B cell (primary cell): Measurements from ENCODE around the gene WARS2. TPM values are rescaled to one million over a fixed set of nuclear protein-coding genes. Genes with fewer than 3 reads are reported as not detected.
"Not testable (repeated sequence)": the region's sequence is repeated elsewhere in the genome, so short reads cannot be mapped to it uniquely, and the experiment has no call there.

Source experiments
- ATAC-seq: fragments of 200-7000 bp; cut with Tn5 transposase; one replicate; pipeline ENCODE4 v1.10.0; 2021; ENCODE audit warnings: low read depth, mild to moderate bottlenecking, moderate number of reproducible peaks, moderate library complexity
- CTCF ChIA-PET: fragments of 350-600 bp; sonication (Branson Sonifier 250); formaldehyde crosslinking; loops from one replicate; lab custom pipeline; 2021; ENCODE audit warnings: antibody characterized with exemption, inconsistent platforms; lab: Charles Lee
- POLR2A ChIA-PET: fragments of 350-600 bp; sonication (Branson Sonifier 250); formaldehyde crosslinking; loops from one replicate; lab custom pipeline; 2021; ENCODE audit warnings: antibody characterized with exemption; lab: Charles Lee
- DNase-seq: peaks from one replicate; pipeline ENCODE4 v3.0.0; 2013
- H2AFZ ChIP-seq: 2 replicates; pipeline ENCODE4 v1.6.1; 2012; ENCODE audit warnings: mild to moderate bottlenecking, low read depth, low read length; ENCODE audit not compliant: insufficient read depth, poor library complexity, severe bottlenecking
- H3K27ac ChIP-seq, 2 donors: 1 replicate in 1 of 2; 2 replicates in 1 of 2; pipeline ENCODE4 v1.5.1; 2012 to 2013; ENCODE audit warnings: low read length in 2 of 2, mild to moderate bottlenecking in 2 of 2, moderate library complexity in 1 of 2
- H3K27me3 ChIP-seq, 4 experiments: fragments of 200-600 bp in 1 of 4; sonication (generic) in 1 of 4; replicated peaks in 1 of 4; 1 replicate in 2 of 4; 2 replicates in 2 of 4; pipeline versions ENCODE4 v1.6.1 to v1.7.0; 2013 to 2016; ENCODE audit warnings: low read length in 3 of 4, mild to moderate bottlenecking in 2 of 4, mixed read lengths in 1 of 4, moderate library complexity in 1 of 4; ENCODE audit not compliant: insufficient read depth in 4 of 4, control insufficient read depth in 3 of 4; ENCODE audit errors: control extremely low read depth in 1 of 4
- H3K36me3 ChIP-seq, 2 experiments: replicated peaks in 1 of 2; 1 replicate in 1 of 2; 2 replicates in 1 of 2; pipeline versions ENCODE4 v1.6.1 to v1.7.1; 2013; ENCODE audit warnings: low read length in 1 of 2; ENCODE audit not compliant: insufficient read depth in 2 of 2, control insufficient read depth in 1 of 2; ENCODE audit errors: control extremely low read depth in 1 of 2, extremely low read depth in 1 of 2
- H3K4me1 ChIP-seq, 2 donors: fragments of 200-600 bp in 1 of 2; sonication (generic) in 1 of 2; 1 replicate in 1 of 2; 2 replicates in 1 of 2; pipeline versions ENCODE4 v1.5.1 to v1.6.1; 2013 to 2017; ENCODE audit warnings: low read length in 2 of 2; ENCODE audit not compliant: control insufficient read depth in 2 of 2, insufficient read depth in 2 of 2
- H3K4me2 ChIP-seq: replicated peaks from 2 replicates; pipeline ENCODE3; 2012; ENCODE audit warnings: mild to moderate bottlenecking, low read depth, low read length; ENCODE audit not compliant: poor library complexity, severe bottlenecking
- H3K4me3 ChIP-seq, 5 experiments: fragments of 200-600 bp in 1 of 5; sonication (generic) in 1 of 5; 1 replicate in 3 of 5; 2 replicates in 2 of 5; pipeline versions ENCODE4 v1.5.1 to v1.7.0; 2011 to 2016; ENCODE audit warnings: low read length in 4 of 5, mild to moderate bottlenecking in 4 of 5, low read depth in 2 of 5, control low read depth in 1 of 5, moderate library complexity in 1 of 5; ENCODE audit not compliant: insufficient read depth in 1 of 5; ENCODE audit errors: control extremely low read depth in 1 of 5, extremely low read depth in 1 of 5
- H3K79me2 ChIP-seq: fragments of 200-600 bp; sonication (generic); one replicate; pipeline ENCODE4 v1.6.0; 2016; ENCODE audit warnings: low read length; ENCODE audit not compliant: control insufficient read depth, insufficient read depth
- H3K9ac ChIP-seq: fragments of 200-600 bp; sonication (generic); 2 replicates; pipeline ENCODE4 v1.6.1; 2017; ENCODE audit warnings: mild to moderate bottlenecking, low read length, moderate library complexity
- H3K9me3 ChIP-seq, 3 donors: one replicate each; pipeline versions ENCODE4 v1.6.1 to v1.7.1; 2013; ENCODE audit warnings: low read length in 2 of 3; ENCODE audit not compliant: control insufficient read depth in 2 of 3, insufficient read depth in 1 of 3; ENCODE audit errors: control extremely low read depth in 1 of 3
- H4K20me1 ChIP-seq: 2 replicates; pipeline ENCODE4 v1.6.0; 2012; ENCODE audit warnings: mild to moderate bottlenecking, low read length; ENCODE audit not compliant: insufficient read depth, control insufficient read depth, poor library complexity, severe bottlenecking
- H3K27ac Mint-ChIP-seq: one replicate; pipeline ENCODE4 v1.8.0; 2021; ENCODE audit warnings: mixed read lengths
- H3K27me3 Mint-ChIP-seq: one replicate; pipeline ENCODE4 v1.8.0; 2021; ENCODE audit warnings: mixed read lengths
- H3K4me1 Mint-ChIP-seq: one replicate; pipeline ENCODE4 v1.8.0; 2021; ENCODE audit warnings: mixed read lengths
- H3K4me3 Mint-ChIP-seq: one replicate; pipeline ENCODE4 v1.8.0; 2021; ENCODE audit warnings: mixed read lengths
- H3K9me3 Mint-ChIP-seq: one replicate; pipeline ENCODE4 v1.8.0; 2022; ENCODE audit warnings: mixed read lengths; ENCODE audit not compliant: insufficient read depth
- CTCF ChIP-seq: fragments of 200-600 bp; IDR thresholded peaks from one replicate; pipeline ENCODE4 v1.8.0; 2022; ENCODE audit warnings: antibody characterized with exemption, mild to moderate bottlenecking
- EZH2 ChIP-seq: IDR thresholded peaks from 2 replicates; pipeline ENCODE4 v1.6.1; 2012; ENCODE audit warnings: borderline replicate concordance, low read depth, mild to moderate bottlenecking, moderate library complexity, low read length; ENCODE audit not compliant: insufficient read depth, poor library complexity, severe bottlenecking
- whole genome bisulfite sequencing: methylation state at CpG from one replicate; pipeline ENCODE4 v1.1.5; 2013; ENCODE audit warnings: missing lambda C conversion rate; ENCODE audit not compliant: insufficient coverage; 5-methylcytosine and 5-hydroxymethylcytosine counted together
- intact Hi-C: fragments of 100-400 bp; cut with micrococcal nuclease; formaldehyde crosslinking; loops from one replicate; pipeline ENCODE4 v1.10.0; 2022
- polyA plus RNA-seq: library from polyadenylated mRNA; depleted of rRNA; stranded (reverse); fragments of >200 nt; gene quantifications from 2 replicates; pipeline ENCODE4 v1.2.3, GENCODE V29; 2012
- total RNA-seq, 2 donors: library from RNA; stranded (reverse); fragments of 120-200 nt in 1 of 2; gene quantifications; 1 replicate in 1 of 2; 2 replicates in 1 of 2; pipeline versions ENCODE4 v1.2.3 to v1.2.4, GENCODE V29; 2013 to 2022

The WARS2 gene
- total and polyA plus RNA-seq, 2 donors (not counting 1 experiment from before 2014, with no cell fraction given) = 4.2 to 14.3 TPM

- DNase-seq = no peak
- Histone ChIP-seq H3K9ac (no peak overlapping the region), H3K27ac (no peak overlapping the region), H3K27me3 (no peaks in the 10 kb centered on the region), H3K4me2 (no peak overlapping the region), H2AFZ (no peak overlapping the region), H3K4me1 (no peaks in the 10 kb centered on the region), H3K79me2 (peaks cover 15% of the 10 kb centered on the region), H4K20me1 (no peaks in the 10 kb centered on the region), H3K36me3 (peaks cover 0 to 3% of the 10 kb centered on the region in 2 experiments), H3K4me3 (no peak overlapping the region), H3K9me3 (peaks cover 0 to 2% (median 0%) of the 10 kb centered on the region in 3 donors)
- no peaks in the 10 kb centered on the region for H3K4me1 Mint-ChIP-seq
- H3K9me3 Mint-ChIP-seq = peaks cover 12% of the 10 kb centered on the region
- WGBS = no CpG with 5 or more reads among the region's 1 CpG
- TF ChIP-seq EZH2 = no peak
- TF ChIP-seq CTCF = no peak
- intact Hi-C loops = no loop called here
- H3K27ac Mint-ChIP-seq = no peak overlapping the region
- ATAC-seq = no peak
- POLR2A ChIA-PET = no interaction called here
- H3K4me3 Mint-ChIP-seq = no peak overlapping the region
- CTCF ChIA-PET = no interaction called here
- H3K27me3 Mint-ChIP-seq = no peaks in the 10 kb centered on the region
Measured at GRCh38 chr1:119125874-119126273, 14.6 kb downstream of the WARS2 start.

GRCh38 chr1:119124764-119125163, 15.7 kb downstream of the WARS2 start:
- Mint-ChIP-seq H3K9me3 (peaks cover 16% of the 10 kb centered on the region), H3K27me3 (no peaks in the 10 kb centered on the region), H3K4me1 (peaks cover 2% of the 10 kb centered on the region), H3K4me3 (no peak overlapping the region), H3K27ac (no peak overlapping the region)
- no peak for TF ChIP-seq EZH2
- TF ChIP-seq CTCF = no peak
- H3K27ac ChIP-seq = no peak overlapping the region
- H4K20me1 ChIP-seq = no peaks in the 10 kb centered on the region
- ATAC-seq (no peak), DNase-seq (no peak)
- no peak overlapping the region for H2AFZ ChIP-seq
- H3K9ac ChIP-seq = no peak overlapping the region
- peaks cover 0 to 2% (median 0%) of the 10 kb centered on the region in 3 donors for H3K9me3 ChIP-seq
- POLR2A ChIA-PET = no interaction called here
- WGBS = 100% methylated on average over 1 of the region's 3 CpGs
- CTCF ChIA-PET = no interaction called here
- intact Hi-C loops = no loop called here
- no peaks in the 10 kb centered on the region for H3K4me1 ChIP-seq
- no peak overlapping the region for H3K4me3 ChIP-seq
- H3K79me2 ChIP-seq = peaks cover 15% of the 10 kb centered on the region
- no peaks in the 10 kb centered on the region for H3K27me3 ChIP-seq
- no peak overlapping the region for H3K4me2 ChIP-seq
- peaks cover 0 to 3% of the 10 kb centered on the region in 2 experiments for H3K36me3 ChIP-seq

- H3K9ac ChIP-seq, H3K27me3 ChIP-seq, H3K4me1 ChIP-seq, H4K20me1 ChIP-seq, H3K27me3 Mint-ChIP-seq, POLR2A ChIA-PET, H3K4me3 Mint-ChIP-seq, H3K27ac Mint-ChIP-seq, H3K4me3 ChIP-seq, H3K36me3 ChIP-seq, H3K4me1 Mint-ChIP-seq, H3K4me2 ChIP-seq, CTCF ChIA-PET, intact Hi-C loops, ATAC-seq, H3K27ac ChIP-seq, H3K9me3 ChIP-seq, DNase-seq, H2AFZ ChIP-seq: not testable (repeated sequence)
- H3K79me2 ChIP-seq = peaks cover 16% of the 10 kb centered on the region
- H3K9me3 Mint-ChIP-seq = peaks cover 17% of the 10 kb centered on the region
- no CpG with 5 or more reads among the region's 1 CpG for whole genome bisulfite sequencing
Measured at GRCh38 chr1:119121872-119122271, 18.6 kb downstream of the WARS2 start.
